Islet of Langerhans (tissue), 1 donor: ENCODE data around the gene SIX2.

Experiments used
- FAIRE-seq: peaks from one replicate; lab custom pipeline; 2011; peaks lifted over from hg19 to GRCh38; lab: Jason Lieb, UNC

The SIX2 gene

GRCh38 chr2:44965684-44966083 lies 43.6 kb downstream of the SIX2 start:
- no peak for FAIRE-seq

DNA sequence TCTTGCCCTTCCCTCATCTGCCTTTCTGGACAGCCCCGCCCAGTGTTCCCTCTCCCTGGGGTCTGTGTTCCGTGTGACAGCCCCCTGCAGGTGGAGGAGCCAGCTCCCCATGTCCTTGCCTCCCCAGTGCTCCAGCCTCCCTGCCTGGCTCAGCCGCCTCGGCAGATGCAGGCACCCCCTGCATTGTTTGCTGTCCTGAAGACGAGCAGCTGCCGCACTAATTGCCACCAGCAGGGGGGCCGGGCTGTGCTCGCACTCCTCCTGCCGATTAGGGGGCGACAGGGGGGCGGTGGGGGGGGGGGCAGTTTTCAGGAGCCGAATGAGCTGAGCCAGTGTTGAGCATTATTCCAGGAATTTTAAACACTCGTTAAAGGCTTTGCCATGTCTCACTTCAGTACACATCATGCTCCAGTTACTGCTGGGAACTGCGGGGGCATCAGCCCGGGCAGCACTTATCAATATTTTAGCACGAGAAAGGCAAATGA lies 44.5 kb downstream of the SIX2 start:
- peak; percentile 98 for FAIRE-seq

DNA sequence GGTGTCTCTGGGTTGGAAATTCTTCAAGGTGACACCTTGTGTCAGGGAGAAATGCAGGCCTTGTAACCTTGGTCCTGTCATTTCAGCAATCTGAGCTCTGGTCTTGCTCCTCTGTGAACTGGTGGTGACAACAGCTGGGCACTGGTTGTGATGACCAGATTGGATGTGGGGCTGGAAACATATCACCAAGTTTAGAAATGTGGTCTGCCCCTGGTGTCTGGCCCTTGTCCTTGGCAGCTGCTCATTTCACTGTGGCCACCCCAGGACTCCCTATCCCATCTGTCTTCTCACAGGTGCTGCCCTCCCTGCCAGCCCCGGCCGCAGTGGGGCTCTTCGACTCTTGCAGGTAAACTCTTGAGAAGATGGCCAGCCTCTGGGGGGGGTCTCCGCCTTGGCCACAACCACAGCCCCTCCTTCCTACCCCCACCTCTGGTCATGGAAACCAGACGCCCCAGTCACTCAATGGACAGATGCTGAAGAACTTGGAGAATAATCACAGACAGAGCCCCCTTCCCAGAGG lies 47.0 kb downstream of the SIX2 start:
- FAIRE-seq: no peak

GRCh38 chr2:44960871-44961270 lies 48.4 kb downstream of the SIX2 start:
- no peak for FAIRE-seq

- no peak for FAIRE-seq
Observed at GRCh38 chr2:44959855-44960254, 49.4 kb downstream of the SIX2 start.

DNA sequence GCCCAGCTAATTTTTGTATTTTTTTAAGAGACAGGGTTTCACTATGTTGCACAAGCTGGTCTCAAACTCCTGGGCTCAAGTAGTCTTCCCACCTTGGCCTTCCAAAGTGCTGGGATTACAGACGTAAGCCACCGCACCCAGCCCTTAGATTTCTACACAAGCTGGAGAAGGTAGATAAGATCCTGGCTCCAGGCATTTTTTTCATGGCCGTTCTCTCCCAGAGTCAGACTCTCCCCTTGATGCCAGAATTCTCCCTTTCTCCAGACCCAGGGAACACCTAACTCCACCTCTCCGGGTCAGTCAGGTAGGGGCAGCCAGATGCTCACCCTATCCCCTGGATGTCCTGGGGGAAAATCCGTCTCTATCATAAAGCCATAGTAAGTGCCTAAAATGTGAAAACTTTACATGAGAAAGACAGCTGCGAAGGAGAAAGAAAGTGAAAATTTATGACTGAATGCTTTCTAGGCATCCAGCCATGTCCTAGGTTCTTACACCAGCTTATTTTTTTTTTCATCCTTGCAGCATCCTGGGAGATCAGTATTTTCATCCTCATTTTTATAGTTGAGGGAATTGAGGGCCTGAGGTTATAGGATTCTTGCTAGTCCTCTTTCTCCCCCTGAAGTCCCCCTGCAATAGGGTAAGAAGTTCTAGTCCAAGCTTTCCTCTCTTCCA lies 51.5 kb downstream of the SIX2 start:
- no peak for FAIRE-seq

GRCh38 chr2:44956843-44957242 lies 52.4 kb downstream of the SIX2 start:
- FAIRE-seq: no peak

- FAIRE-seq: no peak
Observed at GRCh38 chr2:44955593-44956392, 53.5 kb downstream of the SIX2 start.
